ENCODE results near the gene CACHD1.
"Not testable (repeated sequence)": the region's sequence is repeated elsewhere in the genome, so short reads cannot be mapped to it uniquely, and the experiment has no call there.

Gene CACHD1

DNA sequence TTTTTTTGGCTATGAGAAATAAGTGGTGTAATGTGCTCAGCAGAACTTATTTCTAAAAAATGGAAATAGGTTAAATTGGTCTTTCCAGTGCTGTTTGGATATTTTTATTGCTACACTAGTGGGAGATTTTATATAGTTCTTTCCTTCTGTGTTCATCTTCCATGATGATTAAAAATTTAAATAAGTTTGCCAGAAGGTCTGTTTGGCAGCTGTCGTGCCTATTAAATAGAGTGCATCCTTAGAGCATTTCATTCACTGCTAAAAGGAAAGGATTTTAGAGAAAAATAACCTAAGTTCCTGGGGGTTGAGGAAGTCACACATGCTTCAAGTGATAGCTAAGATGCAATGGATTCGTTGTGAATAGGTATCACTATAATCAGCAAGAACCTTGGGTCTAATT lies 245.3 kb downstream of the CACHD1 start:
- no peak for DNase-seq

- DNase-seq: no peak
Measured at GRCh38 chr1:64721135-64721534, 251.2 kb downstream of the CACHD1 start.

GRCh38 chr1:64721576-64722145 lies 251.7 kb downstream of the CACHD1 start:
- DNase-seq: no peak

DNA sequence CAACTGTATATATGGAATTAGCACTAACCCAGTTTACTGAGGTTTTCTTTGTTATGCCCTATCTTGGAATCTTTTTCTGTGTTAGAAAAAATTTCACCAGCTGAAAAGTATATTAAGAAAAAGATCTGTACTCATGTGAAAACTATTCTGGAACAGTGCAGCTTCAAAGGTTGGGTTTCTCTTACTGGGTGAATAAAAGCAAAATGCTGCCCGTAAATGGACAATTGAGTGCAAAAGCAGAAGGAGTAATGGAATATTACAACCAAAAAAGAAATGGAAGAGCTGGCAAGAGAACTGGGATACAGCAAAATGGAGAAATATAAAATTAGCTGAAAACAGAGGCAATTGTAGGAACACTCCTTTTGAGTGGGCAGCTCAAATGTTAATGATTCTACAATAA lies 257.9 kb downstream of the CACHD1 start:
- DNase-seq: no peak

DNA sequence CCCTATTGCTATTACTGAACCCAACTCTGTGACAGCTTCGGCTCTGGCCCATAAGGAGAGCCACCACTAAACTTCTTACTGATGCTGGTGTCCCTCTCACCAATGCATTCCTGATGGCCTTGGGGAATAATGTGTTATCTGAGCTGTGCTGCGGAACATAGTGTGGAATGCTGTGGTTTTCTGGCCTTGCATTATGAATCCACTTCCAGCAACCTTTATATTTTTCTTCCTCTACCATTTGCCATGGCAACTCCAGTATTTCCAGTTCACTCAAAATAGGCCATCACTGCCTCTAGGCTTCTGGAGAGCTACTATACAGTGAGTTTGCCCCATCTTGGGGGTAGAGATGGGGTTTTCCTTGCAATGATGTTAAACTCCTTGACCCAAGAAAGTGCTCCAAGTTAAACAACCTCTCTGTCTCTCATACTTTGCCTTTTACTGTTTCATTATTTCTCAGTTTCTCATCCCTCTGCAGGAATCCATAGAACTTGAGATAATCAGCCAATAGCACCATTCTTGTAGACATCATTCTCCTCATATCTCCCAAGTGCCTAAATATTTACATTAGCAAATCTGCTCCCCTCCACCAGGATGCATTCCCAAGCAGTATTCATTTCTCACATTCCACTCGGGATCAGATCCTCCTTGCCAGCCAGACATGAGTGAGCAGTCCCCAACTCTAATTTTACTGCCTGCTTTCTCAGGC lies 263.8 kb downstream of the CACHD1 start:
- DNase-seq: no peak

- DNase-seq: no peak
Measured at GRCh38 chr1:64734287-64734652, 264.3 kb downstream of the CACHD1 start.

- not testable (repeated sequence) for DNase-seq
Measured at GRCh38 chr1:64740687-64741086, 270.8 kb downstream of the CACHD1 start.
